Loucy (cell line): ENCODE data around the gene MED13.

Experiments
- H2AFZ ChIP-seq: fragments of 200-600 bp; sonication (generic); 2 replicates; pipeline ENCODE4 v1.6.0; 2016; ENCODE audit warnings: antibody characterized with exemption, mild to moderate bottlenecking, low read length, moderate library complexity
- H3F3A ChIP-seq: fragments of 200-600 bp; 2 replicates; pipeline ENCODE4 v1.6.0; 2016; ENCODE audit warnings: antibody characterized with exemption, low read depth, mild to moderate bottlenecking
- H3K27me3 ChIP-seq: fragments of 200-600 bp; sonication (generic); 2 replicates; pipeline ENCODE4 v1.6.1; 2014; ENCODE audit warnings: low read length, mild to moderate bottlenecking; ENCODE audit not compliant: insufficient read depth, poor library complexity, severe bottlenecking
- H3K36me3 ChIP-seq: fragments of 200-600 bp; sonication (generic); 2 replicates; pipeline ENCODE4 v1.6.1; 2016; ENCODE audit warnings: low read length; ENCODE audit not compliant: insufficient read depth
- H3K4me1 ChIP-seq: fragments of 200-600 bp; sonication (generic); 2 replicates; pipeline ENCODE4 v1.5.1; 2014; ENCODE audit warnings: low read length, mild to moderate bottlenecking; ENCODE audit not compliant: insufficient read depth, poor library complexity, severe bottlenecking
- H3K4me2 ChIP-seq: fragments of 200-600 bp; sonication (generic); 2 replicates; pipeline ENCODE4 v1.6.0; 2014; ENCODE audit warnings: antibody characterized with exemption, low read length, low read depth, mild to moderate bottlenecking; ENCODE audit not compliant: poor library complexity, severe bottlenecking
- H3K4me3 ChIP-seq: fragments of 200-600 bp; sonication (generic); 2 replicates; pipeline ENCODE4 v1.5.1; 2014; ENCODE audit warnings: low read length, mild to moderate bottlenecking, mixed read lengths; ENCODE audit not compliant: poor library complexity, severe bottlenecking
- H3K79me2 ChIP-seq: fragments of 200-600 bp; sonication (generic); 2 replicates; pipeline ENCODE4 v1.6.1; 2014; ENCODE audit warnings: low read length; ENCODE audit not compliant: insufficient read depth
- H3K9ac ChIP-seq: fragments of 200-600 bp; sonication (generic); 2 replicates; pipeline ENCODE4 v1.6.0; 2014; ENCODE audit warnings: mild to moderate bottlenecking, low read depth, low read length, moderate library complexity; ENCODE audit not compliant: poor library complexity, severe bottlenecking
- H3K9me2 ChIP-seq: fragments of 200-600 bp; sonication (generic); replicated peaks from 2 replicates; pipeline ENCODE4 v1.6.1; 2016; ENCODE audit warnings: low read depth, low read length, mixed read lengths
- H3K9me3 ChIP-seq: fragments of 200-600 bp; sonication (generic); 2 replicates; pipeline ENCODE4 v1.6.1; 2014; ENCODE audit warnings: mild to moderate bottlenecking, antibody characterized with exemption, low read length, low read depth; ENCODE audit not compliant: insufficient read depth
- H4K20me1 ChIP-seq: fragments of 200-600 bp; sonication (generic); 2 replicates; pipeline ENCODE4 v1.6.0; 2014; ENCODE audit warnings: antibody characterized with exemption, low read length, mild to moderate bottlenecking; ENCODE audit not compliant: insufficient read depth, poor library complexity, severe bottlenecking
- CTCF ChIP-seq: fragments of 200-600 bp; sonication (generic); conservative IDR thresholded peaks from 2 replicates; pipeline ENCODE4 v1.5.1; 2014; ENCODE audit warnings: mild to moderate bottlenecking, antibody characterized with exemption, low read length
- EZH2phosphoT487 ChIP-seq: fragments of 200-600 bp; IDR thresholded peaks from 2 replicates; pipeline ENCODE4 v1.6.1; 2018; ENCODE audit warnings: antibody characterized with exemption, mild to moderate bottlenecking, moderate library complexity, borderline replicate concordance

The MED13 gene

GRCh38 chr17:62090021-62090824, 25.1 kb upstream of the MED13 start:
- H3K9me3 ChIP-seq, result no peaks in the 10 kb centered on the region
- no peaks in the 10 kb centered on the region for H3K27me3 ChIP-seq
- no peak overlapping the region for H3K9ac ChIP-seq
- no peaks in the 10 kb centered on the region for H3F3A ChIP-seq
- no peaks in the 10 kb centered on the region for H3K36me3 ChIP-seq
- no peaks in the 10 kb centered on the region for H4K20me1 ChIP-seq
- H3K9me2 ChIP-seq, result no peaks in the 10 kb centered on the region
- no peaks in the 10 kb centered on the region for H3K79me2 ChIP-seq
- no peak overlapping the region for H3K4me2 ChIP-seq
- no peak for TF ChIP-seq CTCF
- no peak for TF ChIP-seq EZH2phosphoT487
- H3K4me3 ChIP-seq, result no peak overlapping the region
- H2AFZ ChIP-seq, result no peak overlapping the region; the same call in 1 of the 2 replicates
- H3K4me1 ChIP-seq, result no peaks in the 10 kb centered on the region

GRCh38 chr17:62089334-62089733, 24.3 kb upstream of the MED13 start:
- Histone ChIP-seq H3K79me2 (no peaks in the 10 kb centered on the region), H3K9ac (no peak overlapping the region), H3K9me2 (no peaks in the 10 kb centered on the region), H3K9me3 (no peaks in the 10 kb centered on the region), H3K36me3 (no peaks in the 10 kb centered on the region), H3K4me1 (peaks cover 5% of the 10 kb centered on the region), H3K4me3 (no peak overlapping the region), H4K20me1 (no peaks in the 10 kb centered on the region), H2AFZ (no peak overlapping the region), H3K4me2 (no peak overlapping the region), H3K27me3 (no peaks in the 10 kb centered on the region), H3F3A (no peaks in the 10 kb centered on the region)
- no peak for TF ChIP-seq EZH2phosphoT487
- no peak for TF ChIP-seq CTCF

GRCh38 chr17:62086737-62087136, 21.7 kb upstream of the MED13 start:
- no peak overlapping the region for H3K4me3 ChIP-seq
- H4K20me1 ChIP-seq, result no peaks in the 10 kb centered on the region
- TF ChIP-seq CTCF, result no peak
- no peak for TF ChIP-seq EZH2phosphoT487
- no peak overlapping the region for H3K4me2 ChIP-seq
- H3K9me3 ChIP-seq, result no peaks in the 10 kb centered on the region
- H3K9me2 ChIP-seq, result no peaks in the 10 kb centered on the region
- H3K9ac ChIP-seq, result no peak overlapping the region
- H3F3A ChIP-seq, result no peaks in the 10 kb centered on the region
- H3K27me3 ChIP-seq, result no peaks in the 10 kb centered on the region
- H3K79me2 ChIP-seq, result no peaks in the 10 kb centered on the region
- no peak overlapping the region for H2AFZ ChIP-seq
- H3K36me3 ChIP-seq, result no peaks in the 10 kb centered on the region
- H3K4me1 ChIP-seq, result peaks cover 5% of the 10 kb centered on the region
